CD14-positive monocyte (primary cell): Measurements from ENCODE around the gene SEMA7A. TPM values are rescaled to one million over a fixed set of nuclear protein-coding genes. Genes with fewer than 3 reads are reported as not detected.

Source experiments
- DNase-seq, 3 donors: peaks; one replicate each; pipeline ENCODE4 v3.0.0-alpha.2; 2011 to 2022
- H2AFZ ChIP-seq: 2 replicates; pipeline ENCODE4 v1.6.0; 2012; ENCODE audit warnings: mild to moderate bottlenecking, low read depth, low read length, inconsistent platforms; ENCODE audit not compliant: insufficient read depth, poor library complexity, severe bottlenecking
- H3K27ac ChIP-seq, 2 donors: 1 replicate in 1 of 2; 2 replicates in 1 of 2; pipeline ENCODE4 v1.5.1; 2012 to 2013; ENCODE audit warnings: low read length in 2 of 2, control low read depth in 1 of 2, inconsistent platforms in 1 of 2, low read depth in 1 of 2, mild to moderate bottlenecking in 1 of 2
- H3K27me3 ChIP-seq, 2 donors: one replicate each; pipeline versions ENCODE4 v1.6.0 to v1.6.1; 2011 to 2013; ENCODE audit warnings: low read length in 2 of 2; ENCODE audit not compliant: control insufficient read depth in 2 of 2, insufficient read depth in 2 of 2
- H3K36me3 ChIP-seq, 2 donors: replicated peaks in 1 of 2; 1 replicate in 1 of 2; 2 replicates in 1 of 2; pipeline versions ENCODE4 v1.5.1 to v1.6.1; 2012 to 2013; ENCODE audit warnings: low read length in 2 of 2, control low read depth in 1 of 2, inconsistent platforms in 1 of 2, mild to moderate bottlenecking in 1 of 2; ENCODE audit not compliant: insufficient read depth in 2 of 2, control insufficient read depth in 1 of 2
- H3K4me1 ChIP-seq, 2 donors: 1 replicate in 1 of 2; 2 replicates in 1 of 2; pipeline versions ENCODE4 v1.5.1 to v1.6.1; 2012 to 2013; ENCODE audit warnings: low read length in 2 of 2, control low read depth in 1 of 2, inconsistent platforms in 1 of 2, mild to moderate bottlenecking in 1 of 2, moderate library complexity in 1 of 2; ENCODE audit not compliant: insufficient read depth in 2 of 2, control insufficient read depth in 1 of 2
- H3K4me2 ChIP-seq: replicated peaks from 2 replicates; pipeline ENCODE3; 2012; ENCODE audit warnings: low read length, moderate library complexity, mild to moderate bottlenecking; ENCODE audit not compliant: poor library complexity, severe bottlenecking; ENCODE audit errors: extremely low read depth
- H3K4me3 ChIP-seq, 3 experiments: fragments of 200-600 bp in 1 of 3; sonication (generic) in 1 of 3; replicated peaks in 1 of 3; 1 replicate in 2 of 3; 2 replicates in 1 of 3; pipeline ENCODE4 v1.5.1; 2011 to 2013; ENCODE audit warnings: low read length in 3 of 3, mild to moderate bottlenecking in 3 of 3, control low read depth in 2 of 3, low read depth in 2 of 3, inconsistent platforms in 1 of 3, moderate library complexity in 1 of 3
- H3K79me2 ChIP-seq: 2 replicates; pipeline ENCODE4 v1.6.0; 2012; ENCODE audit warnings: mild to moderate bottlenecking, control low read depth, inconsistent platforms, low read length, moderate library complexity; ENCODE audit not compliant: insufficient read depth
- H3K9ac ChIP-seq: 2 replicates; pipeline ENCODE4 v1.6.0; 2017; ENCODE audit warnings: low read length, mild to moderate bottlenecking; ENCODE audit not compliant: insufficient read depth, poor library complexity, severe bottlenecking
- H3K9me3 ChIP-seq, 2 donors: replicated peaks in 1 of 2; 1 replicate in 1 of 2; 2 replicates in 1 of 2; pipeline versions ENCODE4 v1.5.1 to v1.6.1; 2012 to 2013; ENCODE audit warnings: low read length in 2 of 2, control low read depth in 1 of 2; ENCODE audit not compliant: control insufficient read depth in 1 of 2, insufficient read depth in 1 of 2
- H4K20me1 ChIP-seq: 2 replicates; pipeline ENCODE4 v1.6.0; 2012; ENCODE audit warnings: mild to moderate bottlenecking, low read length, control low read depth, moderate library complexity; ENCODE audit not compliant: insufficient read depth
- H3K27ac Mint-ChIP-seq, 7 donors: one replicate each; pipeline ENCODE4 v1.8.0; 2020; ENCODE audit warnings: mild to moderate bottlenecking in 7 of 7, mixed read lengths in 7 of 7, moderate library complexity in 6 of 7, inconsistent platforms in 2 of 7
- H3K27me3 Mint-ChIP-seq, 3 donors: one replicate each; pipeline ENCODE4 v1.8.0; 2021 to 2022; ENCODE audit warnings: low read depth in 3 of 3, mild to moderate bottlenecking in 3 of 3, mixed read lengths in 3 of 3, moderate library complexity in 3 of 3, inconsistent platforms in 1 of 3
- H3K36me3 Mint-ChIP-seq, 2 donors: one replicate each; pipeline ENCODE4 v1.8.0; 2020; ENCODE audit warnings: mixed read lengths in 2 of 2, inconsistent platforms in 1 of 2, mild to moderate bottlenecking in 1 of 2
- H3K4me1 Mint-ChIP-seq: one replicate; pipeline ENCODE4 v1.8.0; 2020; ENCODE audit warnings: mild to moderate bottlenecking, mixed read lengths
- H3K4me3 Mint-ChIP-seq, 2 donors: one replicate each; pipeline ENCODE4 v1.8.0; 2020; ENCODE audit warnings: mild to moderate bottlenecking in 2 of 2, mixed read lengths in 2 of 2, moderate library complexity in 1 of 2
- H3K9me3 Mint-ChIP-seq, 7 donors: one replicate each; pipeline ENCODE4 v1.8.0; 2020 to 2022; ENCODE audit warnings: mixed read lengths in 7 of 7, mild to moderate bottlenecking in 6 of 7, moderate library complexity in 6 of 7, inconsistent platforms in 2 of 7
- CTCF ChIP-seq: fragments of 200-600 bp; IDR thresholded peaks from one replicate; pipeline ENCODE4 v1.8.0; 2022; ENCODE audit warnings: antibody characterized with exemption, mild to moderate bottlenecking
- WGBS: methylation state at CpG from one replicate; pipeline ENCODE4 v1.1.5; 2013; ENCODE audit warnings: missing lambda C conversion rate; ENCODE audit not compliant: insufficient coverage; 5-methylcytosine and 5-hydroxymethylcytosine counted together
- intact Hi-C, 2 donors: fragments of 100-400 bp; cut with micrococcal nuclease; formaldehyde crosslinking; loops; one replicate each; pipeline versions ENCODE4 v1.15.0 to v1.15.1; 2023
- polyA plus RNA-seq, 3 donors: library from polyadenylated mRNA; depleted of rRNA in 1 of 3; unstranded in 2 of 3; stranded (reverse) in 1 of 3; fragments of 300-500 nt in 2 of 3; fragments of >200 nt in 1 of 3; fragmentation: Illumina TruSeq in 2 of 3; gene quantifications; 1 replicate in 2 of 3; 2 replicates in 1 of 3; pipeline ENCODE4 v1.2.3, GENCODE V29; 2012 to 2021

Gene SEMA7A
- polyA plus RNA-seq, 3 donors = 0.04 to 4.8 (median 0.15) TPM

- H3K79me2 ChIP-seq = no peaks in the 10 kb centered on the region
- no peaks in the 10 kb centered on the region for H3K36me3 ChIP-seq
- H3K4me1 ChIP-seq = peaks cover 30 to 41% of the 10 kb centered on the region in 2 donors
- no peak overlapping the region for H3K4me3 ChIP-seq
- H2AFZ ChIP-seq = no peak overlapping the region
- intact Hi-C loops = no loop called here
- Mint-ChIP-seq H3K9me3 (peaks cover 0 to 7% (median 0%) of the 10 kb centered on the region in 7 donors), H3K4me3 (no peak overlapping the region), H3K4me1 (peaks cover 39% of the 10 kb centered on the region), H3K27ac (no peak overlapping the region), H3K36me3 (no peaks in the 10 kb centered on the region), H3K27me3 (peaks cover 6 to 29% (median 28%) of the 10 kb centered on the region in 3 donors)
- H4K20me1 ChIP-seq = no peaks in the 10 kb centered on the region
- H3K9me3 ChIP-seq = no peaks in the 10 kb centered on the region
- H3K27ac ChIP-seq = no peak overlapping the region
- no peak for DNase-seq
- H3K9ac ChIP-seq = no peak overlapping the region
- no peak overlapping the region for H3K4me2 ChIP-seq
- 19% methylated on average over 7 of the region's 8 CpGs for WGBS
- TF ChIP-seq CTCF = no peak
- H3K27me3 ChIP-seq = no peaks in the 10 kb centered on the region
Observed at GRCh38 chr15:74392451-74392830, 41.3 kb downstream of the SEMA7A start.

GRCh38 chr15:74391582-74392450 lies 41.9 kb downstream of the SEMA7A start:
- Mint-ChIP-seq H3K27ac (peak overlapping the region in 3 of 7 donors; percentile 40 to 78 (median 68)), H3K9me3 (peaks cover 0 to 7% (median 0%) of the 10 kb centered on the region in 7 donors), H3K36me3 (no peaks in the 10 kb centered on the region), H3K27me3 (peaks cover 6 to 29% (median 28%) of the 10 kb centered on the region in 3 donors), H3K4me3 (peak overlapping the region in 1 of 2 donors; percentile 59), H3K4me1 (peaks cover 33% of the 10 kb centered on the region)
- H3K27me3 ChIP-seq = no peaks in the 10 kb centered on the region
- no peak for TF ChIP-seq CTCF
- H3K9me3 ChIP-seq = no peaks in the 10 kb centered on the region
- no peak overlapping the region for H3K27ac ChIP-seq
- no peak for DNase-seq
- no peaks in the 10 kb centered on the region for H4K20me1 ChIP-seq
- H3K9ac ChIP-seq = no peak overlapping the region
- peaks cover 24 to 35% of the 10 kb centered on the region in 2 donors for H3K4me1 ChIP-seq
- no peak overlapping the region for H2AFZ ChIP-seq
- intact Hi-C loops = no loop called here
- no peaks in the 10 kb centered on the region for H3K79me2 ChIP-seq
- no peaks in the 10 kb centered on the region for H3K36me3 ChIP-seq
- H3K4me2 ChIP-seq = no peak overlapping the region
- H3K4me3 ChIP-seq = no peak overlapping the region
- 70% methylated on average over 9 of the region's 9 CpGs for WGBS
